Prostate gland (tissue), 2 donors: Measurements from ENCODE around the gene CLHC1. TPM values are rescaled to one million over a fixed set of nuclear protein-coding genes. Genes with fewer than 3 reads are reported as not detected.
"Not testable (repeated sequence)": the region's sequence is repeated elsewhere in the genome, so short reads cannot be mapped to it uniquely, and the experiment has no call there.

ENCODE experiments used
- DNase-seq: peaks from one replicate; pipeline ENCODE4 v3.0.0-alpha.2; 2019; ENCODE audit warnings: low spot score
- H3K27ac ChIP-seq, 2 donors: fragments of 200-600 bp; sonication (generic); 2 replicates each; pipeline ENCODE4 v1.5.1; 2017 to 2019
- H3K27me3 ChIP-seq: fragments of 200-600 bp; sonication (generic); replicated peaks from 2 replicates; pipeline ENCODE4 v1.5.1; 2019; ENCODE audit not compliant: insufficient read depth
- H3K36me3 ChIP-seq, 2 donors: fragments of 200-600 bp; sonication (generic); 1 replicate in 1 of 2; 2 replicates in 1 of 2; pipeline versions ENCODE4 v1.5.1 to v1.8.1; 2017 to 2019
- H3K4me1 ChIP-seq: fragments of 200-600 bp; sonication (generic); replicated peaks from 2 replicates; pipeline ENCODE4 v1.5.1; 2019
- H3K4me3 ChIP-seq, 2 donors: fragments of 200-600 bp; sonication (generic); 2 replicates each; pipeline ENCODE4 v1.5.1; 2017 to 2019
- H3K9me3 ChIP-seq: fragments of 200-600 bp; sonication (generic); 2 replicates; pipeline ENCODE4 v1.5.1; 2017
- POLR2A ChIP-seq: fragments of 450-650 bp; IDR thresholded peaks from one replicate; pipeline ENCODE4 v1.6.1; 2016; ENCODE audit warnings: antibody characterized with exemption, mild to moderate bottlenecking
- POLR2AphosphoS5 ChIP-seq: sonication (generic); formaldehyde crosslinking; IDR thresholded peaks from one replicate; pipeline ENCODE4 v1.6.1; 2017; ENCODE audit warnings: antibody characterized with exemption
- WGBS: methylation state at CpG from one replicate; pipeline ENCODE4 v1.1.5; 2018; 5-methylcytosine and 5-hydroxymethylcytosine counted together
- intact Hi-C: fragments of 100-400 bp; cut with DNase I; formaldehyde crosslinking; loops from one replicate; pipeline ENCODE4 v1.14.2; 2022
- total RNA-seq, 2 donors: library from RNA; depleted of rRNA; stranded (reverse); fragments of >200 nt; gene quantifications; one replicate each; pipeline ENCODE4 v1.1.0, GENCODE V29; 2016
- TF ChIP-seq, protein P1 (sequence below), 4 experiments: fragments of 200-600 bp in 2 of 4; fragments of 450-650 bp in 2 of 4; sonication (generic) in 2 of 4; IDR thresholded peaks; 1 replicate in 3 of 4; 2 replicates in 1 of 4; pipeline ENCODE4 v1.5.1; 2016 to 2019; ENCODE audit warnings: antibody characterized with exemption in 4 of 4, mild to moderate bottlenecking in 2 of 4, moderate library complexity in 2 of 4

Gene CLHC1
- total RNA-seq, 2 donors from 2014 or later = 5.4 to 15.7 TPM

DNA sequence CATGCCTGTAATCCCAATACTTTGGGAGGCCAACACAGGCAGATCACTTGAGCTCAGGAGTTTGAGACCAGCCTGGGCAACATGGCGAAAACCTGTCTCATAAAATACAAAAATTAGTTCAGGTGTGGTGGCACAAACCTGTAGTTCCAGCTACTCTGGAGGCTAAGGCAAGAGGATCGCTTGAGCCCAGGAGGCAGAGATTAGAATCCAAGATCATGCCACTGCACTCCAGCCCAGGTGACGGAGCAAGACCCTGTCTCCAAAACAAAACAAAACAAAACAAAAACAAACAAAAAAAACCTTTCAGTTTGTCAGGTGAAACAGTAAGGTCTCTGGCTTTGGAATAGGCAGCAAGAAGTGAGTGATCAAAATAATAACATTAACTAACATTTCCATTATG is 84.6 kb downstream of the CLHC1 start:
- Histone ChIP-seq H3K27me3 (no peaks in the 10 kb centered on the region), H3K4me3 (no peak overlapping the region), H3K9me3 (no peaks in the 10 kb centered on the region), H3K36me3 (no peaks in the 10 kb centered on the region), H3K27ac (no peak overlapping the region), H3K4me1 (no peaks in the 10 kb centered on the region)
- no peak for DNase-seq
- no peak for TF ChIP-seq POLR2AphosphoS5
- TF ChIP-seq, protein P1, sequence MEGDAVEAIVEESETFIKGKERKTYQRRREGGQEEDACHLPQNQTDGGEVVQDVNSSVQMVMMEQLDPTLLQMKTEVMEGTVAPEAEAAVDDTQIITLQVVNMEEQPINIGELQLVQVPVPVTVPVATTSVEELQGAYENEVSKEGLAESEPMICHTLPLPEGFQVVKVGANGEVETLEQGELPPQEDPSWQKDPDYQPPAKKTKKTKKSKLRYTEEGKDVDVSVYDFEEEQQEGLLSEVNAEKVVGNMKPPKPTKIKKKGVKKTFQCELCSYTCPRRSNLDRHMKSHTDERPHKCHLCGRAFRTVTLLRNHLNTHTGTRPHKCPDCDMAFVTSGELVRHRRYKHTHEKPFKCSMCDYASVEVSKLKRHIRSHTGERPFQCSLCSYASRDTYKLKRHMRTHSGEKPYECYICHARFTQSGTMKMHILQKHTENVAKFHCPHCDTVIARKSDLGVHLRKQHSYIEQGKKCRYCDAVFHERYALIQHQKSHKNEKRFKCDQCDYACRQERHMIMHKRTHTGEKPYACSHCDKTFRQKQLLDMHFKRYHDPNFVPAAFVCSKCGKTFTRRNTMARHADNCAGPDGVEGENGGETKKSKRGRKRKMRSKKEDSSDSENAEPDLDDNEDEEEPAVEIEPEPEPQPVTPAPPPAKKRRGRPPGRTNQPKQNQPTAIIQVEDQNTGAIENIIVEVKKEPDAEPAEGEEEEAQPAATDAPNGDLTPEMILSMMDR (IDR thresholded peaks at IDR 0.05) = no peak
- TF ChIP-seq POLR2A = no peak
- intact Hi-C loops = no loop called here
- WGBS = 80% methylated on average over 3 of the region's 3 CpGs

- TF ChIP-seq POLR2A = no peak
- TF ChIP-seq, protein P1 (IDR thresholded peaks at IDR 0.05) = no peak
- TF ChIP-seq POLR2AphosphoS5 = no peak
- 94% methylated on average over 5 of the region's 5 CpGs for WGBS
- intact Hi-C loops = no loop called here
Observed at GRCh38 chr2:55147041-55147440, 85.1 kb downstream of the CLHC1 start.

DNA sequence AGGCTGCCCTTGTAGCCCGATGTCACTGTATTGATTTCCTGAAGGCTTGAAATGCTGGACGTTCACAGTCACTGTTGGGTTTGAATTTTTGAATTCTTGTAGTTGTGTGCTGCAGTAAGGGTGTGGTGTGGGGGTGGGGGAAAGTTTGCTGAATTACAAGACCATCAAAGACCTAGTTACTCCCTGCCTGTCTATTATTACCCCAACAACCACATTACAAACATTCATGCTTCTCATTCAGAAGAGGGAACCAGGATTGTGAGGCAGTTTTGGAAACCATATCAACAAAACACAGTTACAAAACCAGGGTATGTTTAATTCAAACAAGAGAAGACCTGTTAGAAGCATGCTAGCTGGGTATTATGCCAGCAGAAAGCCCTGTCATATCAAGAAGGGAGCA is 85.8 kb downstream of the CLHC1 start:
- TF ChIP-seq POLR2A (no peak), POLR2AphosphoS5 (no peak)
- TF ChIP-seq, protein P1 (IDR thresholded peaks at IDR 0.05) = no peak
- DNase-seq = no peak
- WGBS = 89% methylated on average over 2 of the region's 2 CpGs
- H3K27ac ChIP-seq = no peak overlapping the region
- no peaks in the 10 kb centered on the region for H3K27me3 ChIP-seq
- H3K36me3 ChIP-seq = no peaks in the 10 kb centered on the region
- no peak overlapping the region for H3K4me3 ChIP-seq
- H3K4me1 ChIP-seq = no peaks in the 10 kb centered on the region
- intact Hi-C loops = no loop called here
- H3K9me3 ChIP-seq = no peaks in the 10 kb centered on the region

More at GRCh38 chr2:55147041-55147440, 85.1 kb downstream of the CLHC1 start:
- H3K4me3 ChIP-seq = no peak overlapping the region
- H3K36me3 ChIP-seq = no peaks in the 10 kb centered on the region
- H3K9me3 ChIP-seq = no peaks in the 10 kb centered on the region
- no peaks in the 10 kb centered on the region for H3K4me1 ChIP-seq
- H3K27me3 ChIP-seq = no peaks in the 10 kb centered on the region
- no peak for DNase-seq
- H3K27ac ChIP-seq = no peak overlapping the region

- Histone ChIP-seq H3K4me1 (no peaks in the 10 kb centered on the region), H3K27me3 (no peaks in the 10 kb centered on the region), H3K4me3 (no peak overlapping the region), H3K27ac (no peak overlapping the region), H3K9me3 (no peaks in the 10 kb centered on the region), H3K36me3 (no peaks in the 10 kb centered on the region)
- intact Hi-C loops = no loop called here
- 87% methylated on average over 12 of the region's 12 CpGs for WGBS
- TF ChIP-seq, protein P1 (IDR thresholded peaks at IDR 0.05) = no peak
- TF ChIP-seq POLR2A (no peak), POLR2AphosphoS5 (no peak)
- no peak for DNase-seq
Observed at GRCh38 chr2:55144922-55145820, 86.9 kb downstream of the CLHC1 start.

- H3K27me3 ChIP-seq, H3K27ac ChIP-seq, intact Hi-C loops, H3K4me3 ChIP-seq, H3K4me1 ChIP-seq, H3K9me3 ChIP-seq, DNase-seq, H3K36me3 ChIP-seq: not testable (repeated sequence)
- 98% methylated on average over 2 of the region's 2 CpGs for WGBS
Observed at GRCh38 chr2:55143706-55144105, 88.4 kb downstream of the CLHC1 start.
